Loucy (cell line): ENCODE measurements around the gene GOLGA8R.
"Not testable (repeated sequence)": the region's sequence is repeated elsewhere in the genome, so short reads cannot be mapped to it uniquely, and the experiment has no call there.

Experiments
- H2AFZ ChIP-seq: fragments of 200-600 bp; sonication (generic); 2 replicates; pipeline ENCODE4 v1.6.0; 2016; ENCODE audit warnings: antibody characterized with exemption, mild to moderate bottlenecking, low read length, moderate library complexity
- H3F3A ChIP-seq: fragments of 200-600 bp; 2 replicates; pipeline ENCODE4 v1.6.0; 2016; ENCODE audit warnings: antibody characterized with exemption, low read depth, mild to moderate bottlenecking
- H3K27me3 ChIP-seq: fragments of 200-600 bp; sonication (generic); 2 replicates; pipeline ENCODE4 v1.6.1; 2014; ENCODE audit warnings: low read length, mild to moderate bottlenecking; ENCODE audit not compliant: insufficient read depth, poor library complexity, severe bottlenecking
- H3K36me3 ChIP-seq: fragments of 200-600 bp; sonication (generic); 2 replicates; pipeline ENCODE4 v1.6.1; 2016; ENCODE audit warnings: low read length; ENCODE audit not compliant: insufficient read depth
- H3K4me1 ChIP-seq: fragments of 200-600 bp; sonication (generic); 2 replicates; pipeline ENCODE4 v1.5.1; 2014; ENCODE audit warnings: low read length, mild to moderate bottlenecking; ENCODE audit not compliant: insufficient read depth, poor library complexity, severe bottlenecking
- H3K4me2 ChIP-seq: fragments of 200-600 bp; sonication (generic); 2 replicates; pipeline ENCODE4 v1.6.0; 2014; ENCODE audit warnings: antibody characterized with exemption, low read length, low read depth, mild to moderate bottlenecking; ENCODE audit not compliant: poor library complexity, severe bottlenecking
- H3K4me3 ChIP-seq: fragments of 200-600 bp; sonication (generic); 2 replicates; pipeline ENCODE4 v1.5.1; 2014; ENCODE audit warnings: low read length, mild to moderate bottlenecking, mixed read lengths; ENCODE audit not compliant: poor library complexity, severe bottlenecking
- H3K79me2 ChIP-seq: fragments of 200-600 bp; sonication (generic); 2 replicates; pipeline ENCODE4 v1.6.1; 2014; ENCODE audit warnings: low read length; ENCODE audit not compliant: insufficient read depth
- H3K9ac ChIP-seq: fragments of 200-600 bp; sonication (generic); 2 replicates; pipeline ENCODE4 v1.6.0; 2014; ENCODE audit warnings: mild to moderate bottlenecking, low read depth, low read length, moderate library complexity; ENCODE audit not compliant: poor library complexity, severe bottlenecking
- H3K9me2 ChIP-seq: fragments of 200-600 bp; sonication (generic); replicated peaks from 2 replicates; pipeline ENCODE4 v1.6.1; 2016; ENCODE audit warnings: low read depth, low read length, mixed read lengths
- H3K9me3 ChIP-seq: fragments of 200-600 bp; sonication (generic); 2 replicates; pipeline ENCODE4 v1.6.1; 2014; ENCODE audit warnings: mild to moderate bottlenecking, antibody characterized with exemption, low read length, low read depth; ENCODE audit not compliant: insufficient read depth
- H4K20me1 ChIP-seq: fragments of 200-600 bp; sonication (generic); 2 replicates; pipeline ENCODE4 v1.6.0; 2014; ENCODE audit warnings: antibody characterized with exemption, low read length, mild to moderate bottlenecking; ENCODE audit not compliant: insufficient read depth, poor library complexity, severe bottlenecking

The GOLGA8R gene, protein sequence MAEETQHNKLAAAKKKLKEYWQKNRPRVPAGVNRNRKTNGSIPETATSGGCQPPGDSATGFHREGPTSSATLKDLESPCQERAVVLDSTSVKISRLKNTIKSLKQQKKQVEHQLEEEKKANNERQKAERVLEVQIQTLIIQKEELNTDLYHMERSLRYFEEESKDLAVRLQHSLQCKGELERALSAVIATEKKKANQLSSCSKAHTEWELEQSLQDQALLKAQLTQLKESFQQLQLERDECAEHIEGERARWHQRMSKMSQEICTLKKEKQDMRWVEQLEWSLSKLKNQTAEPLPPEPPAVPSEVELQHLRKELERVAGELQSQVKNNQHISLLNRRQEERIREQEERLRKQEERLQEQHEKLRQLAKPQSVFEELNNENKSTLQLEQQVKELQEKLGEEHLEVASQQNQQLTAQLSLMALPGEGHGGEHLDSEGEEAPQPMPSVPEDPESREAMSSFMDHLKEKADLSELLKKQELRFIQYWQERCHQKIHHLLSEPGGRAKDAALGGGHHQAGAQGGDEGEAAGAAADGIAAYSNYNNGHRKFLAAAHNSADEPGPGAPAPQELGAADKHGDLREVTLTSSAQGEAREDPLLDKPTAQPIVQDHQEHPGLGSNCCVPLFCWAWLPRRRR

GRCh38 chr15:30414160-30414559 lies at the start of gene GOLGA8R:
Gene GOLGA8R, minus strand, starts transcription at chr15:30414260. Its CDS starts 98 bp downstream, at chr15:30414162.
- H3K36me3 ChIP-seq, H3K4me2 ChIP-seq, H3K9me2 ChIP-seq, H3K4me1 ChIP-seq, H2AFZ ChIP-seq, H3K27me3 ChIP-seq, H4K20me1 ChIP-seq, H3K4me3 ChIP-seq, H3K9ac ChIP-seq, H3F3A ChIP-seq, H3K9me3 ChIP-seq, H3K79me2 ChIP-seq: not testable (repeated sequence)

DNA sequence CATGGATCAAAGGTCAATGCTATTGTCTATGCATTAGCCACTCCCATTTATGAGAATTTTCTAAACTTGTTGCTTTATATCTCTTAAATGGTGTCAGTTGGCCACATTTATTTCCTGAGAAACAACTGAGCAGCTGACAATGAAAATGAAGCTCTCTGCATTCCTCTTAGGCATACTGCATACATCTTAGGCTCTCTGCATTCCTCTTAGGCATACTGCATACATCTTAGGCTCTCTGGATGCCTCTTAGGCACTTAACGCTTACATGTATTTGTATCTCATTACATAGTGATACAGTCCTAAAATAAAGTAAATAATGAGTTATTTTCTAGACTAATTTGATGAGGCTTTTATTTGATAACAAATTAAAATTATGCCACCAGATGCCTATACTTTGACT lies 49.8 kb upstream of the GOLGA8R start:
- H3K4me1 ChIP-seq, H3K9ac ChIP-seq, H3K27me3 ChIP-seq, H4K20me1 ChIP-seq, H2AFZ ChIP-seq, H3K4me3 ChIP-seq, H3K79me2 ChIP-seq, H3K36me3 ChIP-seq, H3K9me2 ChIP-seq, H3F3A ChIP-seq, H3K9me3 ChIP-seq, H3K4me2 ChIP-seq: not testable (repeated sequence)

DNA sequence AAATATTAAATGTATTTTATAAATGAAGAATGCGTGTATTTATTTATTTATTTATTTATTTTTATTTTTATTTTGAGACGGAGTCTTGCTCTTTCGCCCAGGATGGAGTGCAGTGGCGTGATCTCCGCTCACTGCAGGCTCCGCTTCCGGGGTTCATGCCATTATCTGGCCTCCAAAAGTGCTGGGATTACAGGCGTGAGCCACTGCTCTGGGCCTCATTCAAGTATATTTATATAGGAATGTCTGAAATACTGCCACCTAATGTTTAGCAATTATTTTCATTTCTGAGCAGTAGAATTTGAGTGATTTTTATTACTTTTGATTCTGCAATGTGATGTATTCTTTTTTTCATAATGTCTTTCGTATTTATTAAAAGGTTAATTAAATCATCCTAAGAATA lies 48.1 kb upstream of the GOLGA8R start:
- H3K4me2 ChIP-seq, H3K4me1 ChIP-seq, H3K4me3 ChIP-seq, H3K9me3 ChIP-seq, H3K9me2 ChIP-seq, H3K36me3 ChIP-seq, H3K79me2 ChIP-seq, H3K27me3 ChIP-seq, H3F3A ChIP-seq, H2AFZ ChIP-seq, H4K20me1 ChIP-seq, H3K9ac ChIP-seq: not testable (repeated sequence)

- H3K9me3 ChIP-seq, H3K9ac ChIP-seq, H3F3A ChIP-seq, H3K4me1 ChIP-seq, H3K4me3 ChIP-seq, H2AFZ ChIP-seq, H3K79me2 ChIP-seq, H3K9me2 ChIP-seq, H3K36me3 ChIP-seq, H3K4me2 ChIP-seq, H4K20me1 ChIP-seq, H3K27me3 ChIP-seq: not testable (repeated sequence)
Measured at GRCh38 chr15:30452702-30453101, 38.6 kb upstream of the GOLGA8R start.

- not testable (repeated sequence) for H3K27me3 ChIP-seq, H3K4me3 ChIP-seq, H3F3A ChIP-seq, H3K79me2 ChIP-seq, H3K4me1 ChIP-seq, H3K9me2 ChIP-seq, H3K36me3 ChIP-seq, H2AFZ ChIP-seq, H4K20me1 ChIP-seq, H3K9me3 ChIP-seq, H3K4me2 ChIP-seq, H3K9ac ChIP-seq
Measured at GRCh38 chr15:30438348-30438747, 24.3 kb upstream of the GOLGA8R start.

GRCh38 chr15:30435878-30436277 lies 21.8 kb upstream of the GOLGA8R start:
- not testable (repeated sequence) for H3K36me3 ChIP-seq, H3K4me2 ChIP-seq, H3K9me3 ChIP-seq

DNA sequence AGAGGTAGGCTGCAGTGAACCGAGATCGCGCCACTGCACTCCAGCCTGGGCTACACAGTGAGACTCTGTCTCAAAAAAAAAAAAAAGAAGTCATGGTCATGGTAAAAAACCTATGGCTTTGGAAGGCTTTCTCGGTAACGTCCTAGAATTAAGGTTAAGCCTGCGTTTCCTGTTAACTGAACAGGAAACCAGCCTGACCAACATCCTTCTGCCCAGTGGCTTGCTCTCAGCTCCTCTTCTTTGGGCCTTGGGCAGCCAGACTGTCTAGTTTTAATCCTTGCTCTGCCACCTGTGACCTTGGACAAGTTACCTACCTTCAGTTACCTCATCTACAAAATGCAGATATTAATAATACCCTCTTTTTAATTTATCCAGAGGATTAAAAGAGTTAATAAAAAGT lies 6.7 kb upstream of the GOLGA8R start:
- H2AFZ ChIP-seq, H3K79me2 ChIP-seq, H3K4me2 ChIP-seq, H3K4me1 ChIP-seq, H3F3A ChIP-seq, H3K27me3 ChIP-seq, H3K9me3 ChIP-seq, H4K20me1 ChIP-seq, H3K36me3 ChIP-seq, H3K9me2 ChIP-seq: not testable (repeated sequence)
- Histone ChIP-seq H3K9ac (peak overlapping the region; percentile 67), H3K4me3 (peak overlapping the region; percentile 63)

More at GRCh38 chr15:30435878-30436277, 21.8 kb upstream of the GOLGA8R start:
- not testable (repeated sequence) for H3K9me2 ChIP-seq, H3K4me3 ChIP-seq, H3K27me3 ChIP-seq, H4K20me1 ChIP-seq, H2AFZ ChIP-seq, H3K79me2 ChIP-seq, H3K9ac ChIP-seq, H3K4me1 ChIP-seq, H3F3A ChIP-seq
